Neuron (in vitro differentiated cells): ENCODE measurements around the gene SMOC1.

Source experiments
- H2AFZ ChIP-seq: one replicate; pipeline ENCODE4 v1.6.1; 2013; ENCODE audit warnings: low read depth, mild to moderate bottlenecking, inconsistent platforms, low read length, moderate library complexity
- H3K27me3 ChIP-seq: one replicate; pipeline ENCODE4 v1.6.1; 2013; ENCODE audit warnings: low read length; ENCODE audit not compliant: insufficient read depth
- H3K36me3 ChIP-seq: one replicate; pipeline ENCODE4 v1.6.1; 2013; ENCODE audit warnings: low read length; ENCODE audit not compliant: insufficient read depth
- H3K4me1 ChIP-seq: one replicate; pipeline ENCODE4 v1.6.1; 2013; ENCODE audit warnings: low read length; ENCODE audit not compliant: insufficient read depth
- H3K4me3 ChIP-seq: 2 replicates; pipeline ENCODE4 v1.5.1; 2013; ENCODE audit warnings: mild to moderate bottlenecking, low read length, moderate library complexity
- H3K9me3 ChIP-seq: one replicate; pipeline ENCODE4 v1.6.1; 2013; ENCODE audit warnings: low read length

Gene SMOC1

GRCh38 chr14:69879175-69880043 is at the start of gene SMOC1:
Gene SMOC1 (plus strand): TSS chr14:69879416. CDS start chr14:69879679, 263 bp downstream.
- peaks cover 34% of the 10 kb centered on the region for H3K4me1 ChIP-seq
- H3K9me3 ChIP-seq: peaks cover 5% of the 10 kb centered on the region
- peak within 1 kb of the TSS; percentile 92 for H3K4me3 ChIP-seq
- peak within 1 kb of the TSS; percentile 42 for H2AFZ ChIP-seq
- H3K27me3 ChIP-seq: no peaks in the 10 kb centered on the region
- H3K36me3 ChIP-seq: no peaks in the 10 kb centered on the region

- Histone ChIP-seq H3K27me3 (no peaks in the 10 kb centered on the region), H2AFZ (no peak overlapping the region), H3K9me3 (no peaks in the 10 kb centered on the region), H3K4me3 (no peak overlapping the region), H3K36me3 (no peaks in the 10 kb centered on the region), H3K4me1 (peaks cover 31% of the 10 kb centered on the region)
Observed at GRCh38 chr14:69838881-69839416, 40.3 kb upstream of the SMOC1 start.

- H2AFZ ChIP-seq: no peak overlapping the region
- no peaks in the 10 kb centered on the region for H3K36me3 ChIP-seq
- no peak overlapping the region for H3K4me3 ChIP-seq
- H3K27me3 ChIP-seq: no peaks in the 10 kb centered on the region
- H3K9me3 ChIP-seq: no peaks in the 10 kb centered on the region
- peaks cover 31% of the 10 kb centered on the region for H3K4me1 ChIP-seq
Observed at GRCh38 chr14:69839661-69840060, 39.6 kb upstream of the SMOC1 start.

GRCh38 chr14:69841656-69842055 is 37.6 kb upstream of the SMOC1 start:
- H3K36me3 ChIP-seq: no peaks in the 10 kb centered on the region
- H3K9me3 ChIP-seq: no peaks in the 10 kb centered on the region
- H3K4me3 ChIP-seq: no peak overlapping the region
- peaks cover 31% of the 10 kb centered on the region for H3K4me1 ChIP-seq
- H3K27me3 ChIP-seq: no peaks in the 10 kb centered on the region
- no peak overlapping the region for H2AFZ ChIP-seq

- H3K4me3 ChIP-seq: no peak overlapping the region
- H3K9me3 ChIP-seq: no peaks in the 10 kb centered on the region
- H3K4me1 ChIP-seq: peaks cover 31% of the 10 kb centered on the region
- no peaks in the 10 kb centered on the region for H3K27me3 ChIP-seq
- H2AFZ ChIP-seq: no peak overlapping the region
- no peaks in the 10 kb centered on the region for H3K36me3 ChIP-seq
Observed at GRCh38 chr14:69842686-69843420, 36.4 kb upstream of the SMOC1 start.

- H3K36me3 ChIP-seq: no peaks in the 10 kb centered on the region
- no peak overlapping the region for H3K4me3 ChIP-seq
- H3K27me3 ChIP-seq: no peaks in the 10 kb centered on the region
- H2AFZ ChIP-seq: no peak overlapping the region
- no peaks in the 10 kb centered on the region for H3K9me3 ChIP-seq
- peaks cover 35% of the 10 kb centered on the region for H3K4me1 ChIP-seq
Observed at GRCh38 chr14:69844171-69844570, 35.0 kb upstream of the SMOC1 start.

- no peaks in the 10 kb centered on the region for H3K27me3 ChIP-seq
- H3K9me3 ChIP-seq: no peaks in the 10 kb centered on the region
- no peak overlapping the region for H2AFZ ChIP-seq
- no peak overlapping the region for H3K4me3 ChIP-seq
- H3K4me1 ChIP-seq: peaks cover 38% of the 10 kb centered on the region
- no peaks in the 10 kb centered on the region for H3K36me3 ChIP-seq
Observed at GRCh38 chr14:69845050-69845581, 34.1 kb upstream of the SMOC1 start.

GRCh38 chr14:69845787-69846186 is 33.4 kb upstream of the SMOC1 start:
- Histone ChIP-seq H3K4me3 (no peak overlapping the region), H2AFZ (no peak overlapping the region), H3K9me3 (no peaks in the 10 kb centered on the region), H3K4me1 (peaks cover 42% of the 10 kb centered on the region), H3K36me3 (no peaks in the 10 kb centered on the region), H3K27me3 (no peaks in the 10 kb centered on the region)

- no peak overlapping the region for H3K4me3 ChIP-seq
- H3K36me3 ChIP-seq: no peaks in the 10 kb centered on the region
- no peaks in the 10 kb centered on the region for H3K27me3 ChIP-seq
- H3K9me3 ChIP-seq: no peaks in the 10 kb centered on the region
- no peak overlapping the region for H2AFZ ChIP-seq
- peaks cover 28% of the 10 kb centered on the region for H3K4me1 ChIP-seq
Observed at GRCh38 chr14:69848156-69848555, 31.1 kb upstream of the SMOC1 start.

- Histone ChIP-seq H3K9me3 (no peaks in the 10 kb centered on the region), H3K4me3 (no peak overlapping the region), H3K4me1 (peaks cover 20% of the 10 kb centered on the region), H3K27me3 (no peaks in the 10 kb centered on the region), H3K36me3 (no peaks in the 10 kb centered on the region), H2AFZ (no peak overlapping the region)
Observed at GRCh38 chr14:69848903-69849391, 30.3 kb upstream of the SMOC1 start.

- H3K4me1 ChIP-seq: peaks cover 20% of the 10 kb centered on the region
- no peaks in the 10 kb centered on the region for H3K27me3 ChIP-seq
- peak overlapping the region; percentile 7 for H3K4me3 ChIP-seq
Observed at GRCh38 chr14:69850086-69850735, 29.0 kb upstream of the SMOC1 start.

GRCh38 chr14:69850736-69851112 is 28.5 kb upstream of the SMOC1 start:
- H3K9me3 ChIP-seq: no peaks in the 10 kb centered on the region
- H3K27me3 ChIP-seq: no peaks in the 10 kb centered on the region
- H2AFZ ChIP-seq: no peak overlapping the region
- H3K4me1 ChIP-seq: peaks cover 20% of the 10 kb centered on the region
- H3K4me3 ChIP-seq: no peak overlapping the region
- no peaks in the 10 kb centered on the region for H3K36me3 ChIP-seq

More at GRCh38 chr14:69850086-69850735, 29.0 kb upstream of the SMOC1 start:
- Histone ChIP-seq H3K36me3 (no peaks in the 10 kb centered on the region), H2AFZ (no peak overlapping the region), H3K9me3 (no peaks in the 10 kb centered on the region)
